Activated CD4-positive, alpha-beta T cell treated with anti-CD3 and anti-CD28 coated beads, Interleukin-2, amount 50 U/mL, for 16 hours (primary cell): ENCODE results near the gene SAT1.
"Not testable (repeated sequence)": the region's sequence is repeated elsewhere in the genome, so short reads cannot be mapped to it uniquely, and the experiment has no call there.

Experiments used
- DNase-seq: peaks from one replicate; pipeline ENCODE4 v3.0.0-alpha.2; 2020

The SAT1 gene

GRCh38 chrX:23782863-23783588, at the start of gene SAT1:
TSS of gene SAT1 (plus strand) at chrX:23783173. CDS start at chrX:23783352, 179 bp downstream.
- DNase-seq: peak; percentile 95

DNA sequence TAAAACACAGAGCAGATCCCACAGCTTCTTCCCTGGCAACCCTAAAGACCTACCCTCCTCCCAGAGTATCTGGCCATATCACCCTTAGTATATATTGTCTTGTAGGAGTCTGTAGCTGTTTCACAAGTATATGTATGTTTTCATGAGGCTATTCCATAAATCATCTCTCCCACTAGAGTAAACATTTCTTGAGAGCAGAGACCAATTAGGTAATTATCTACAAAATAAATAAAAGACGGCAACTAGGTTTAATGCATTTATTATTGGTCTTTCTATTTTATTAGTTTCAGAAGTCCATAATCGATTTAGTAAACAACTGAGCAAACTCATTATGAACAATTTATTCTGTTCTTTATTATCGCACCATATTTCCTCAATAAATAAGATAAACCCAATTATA, 46.9 kb upstream of the SAT1 start:
- DNase-seq: no peak

DNA sequence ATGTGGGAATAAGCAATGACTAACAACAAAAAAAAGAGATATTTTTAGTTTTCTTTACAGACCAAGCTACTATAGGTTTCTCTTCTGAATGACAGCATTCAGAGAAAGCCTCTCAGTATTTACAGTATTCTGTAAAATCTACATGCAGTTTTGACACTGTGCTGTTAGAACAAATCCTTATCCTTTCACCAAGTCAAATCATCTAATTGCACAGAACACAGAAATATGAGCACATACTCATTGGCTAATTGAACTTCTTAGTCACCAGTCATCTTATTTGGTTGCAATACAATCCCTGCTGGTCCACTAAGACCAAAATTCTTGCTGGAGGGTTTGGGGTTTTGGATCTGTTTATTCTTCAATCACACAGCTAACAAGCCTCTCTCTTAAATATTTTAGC, 45.6 kb upstream of the SAT1 start:
- DNase-seq: no peak

- no peak for DNase-seq
Measured at GRCh38 chrX:23742174-23742696, 40.7 kb upstream of the SAT1 start.

- peak; percentile 84 for DNase-seq
Measured at GRCh38 chrX:23742697-23743622, 40.0 kb upstream of the SAT1 start, which contains the start of gene ACOT9. TSS of gene ACOT9 (minus strand) at chrX:23743276. CDS start at chrX:23743144, 132 bp downstream.

DNA sequence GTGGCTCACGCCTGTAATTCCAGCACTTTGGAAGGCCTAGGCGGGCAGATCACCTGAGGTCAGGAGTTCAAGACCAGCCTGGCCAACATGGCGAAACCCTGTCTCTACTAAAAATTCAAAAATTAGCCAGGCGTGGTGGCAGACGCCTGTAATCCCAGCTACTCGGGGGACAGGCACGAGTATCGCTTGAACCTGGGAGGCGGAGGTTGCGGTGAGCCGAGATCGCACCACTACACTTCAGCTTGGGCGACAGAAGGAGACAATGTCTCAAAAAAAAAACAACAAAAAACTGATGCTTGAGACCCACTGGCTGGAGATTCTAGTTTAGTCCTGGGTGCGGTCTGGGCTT, 39.4 kb upstream of the SAT1 start:
- not testable (repeated sequence) for DNase-seq

GRCh38 chrX:23745786-23746185, 37.2 kb upstream of the SAT1 start:
- no peak for DNase-seq

DNA sequence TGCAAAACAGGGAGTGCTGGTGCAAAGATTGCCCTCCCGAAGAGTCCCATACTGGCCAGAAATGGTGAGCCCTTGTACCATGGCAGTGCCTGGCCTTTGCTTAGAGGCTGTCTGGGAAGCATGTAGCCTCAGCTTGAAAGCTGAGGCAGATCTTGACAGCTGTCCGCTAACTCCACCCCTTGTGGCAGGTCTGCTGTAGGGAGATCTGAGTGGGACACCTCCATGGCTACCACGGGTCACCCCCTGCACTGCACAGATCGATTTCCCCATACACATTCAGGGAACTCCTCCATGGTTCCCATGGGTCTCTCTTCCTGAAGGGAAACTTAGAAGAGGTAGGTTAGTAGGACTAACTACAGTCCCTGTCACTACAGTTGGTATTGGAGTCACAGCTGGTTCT, 33.8 kb upstream of the SAT1 start:
- no peak for DNase-seq

DNA sequence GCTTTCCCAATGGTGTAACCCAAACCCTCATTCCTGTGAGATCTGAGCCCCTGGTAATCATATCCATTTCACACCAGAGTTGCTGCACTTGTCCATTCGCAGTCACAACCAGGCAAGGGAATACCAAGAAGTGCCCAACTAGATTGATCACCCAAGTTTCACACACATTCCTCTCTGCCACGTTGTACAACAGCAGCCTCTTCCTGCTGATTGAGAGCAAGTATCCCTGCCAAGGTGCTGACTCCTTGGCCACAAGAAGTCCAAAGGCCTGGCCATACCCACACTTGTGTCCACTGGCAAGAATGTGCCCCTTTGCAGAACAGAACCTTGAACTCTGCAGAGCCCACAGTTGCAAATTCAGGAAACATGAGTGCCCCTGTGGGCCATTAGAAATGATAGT, 33.4 kb upstream of the SAT1 start:
- DNase-seq: no peak

- DNase-seq: no peak
Measured at GRCh38 chrX:23752740-23753415, 30.1 kb upstream of the SAT1 start.

DNA sequence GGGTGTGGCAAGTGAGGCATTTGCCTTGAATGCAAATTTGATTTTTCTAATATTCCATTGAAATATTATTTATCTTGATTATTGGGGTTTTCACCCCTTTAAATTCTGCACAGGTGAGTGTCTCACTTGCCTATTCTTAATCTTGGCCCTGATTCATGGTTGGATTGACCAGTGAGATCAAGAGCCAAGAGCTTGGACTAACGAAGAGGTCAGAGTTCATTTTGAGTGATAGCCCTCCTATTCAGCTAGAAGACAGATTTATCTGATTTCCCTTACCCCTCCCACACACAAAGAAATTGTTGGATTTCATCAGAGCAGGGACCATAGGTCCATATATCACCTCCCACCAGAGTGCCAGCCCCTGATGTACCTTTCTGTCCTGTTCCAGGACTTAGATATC, 28.3 kb upstream of the SAT1 start:
- no peak for DNase-seq

DNA sequence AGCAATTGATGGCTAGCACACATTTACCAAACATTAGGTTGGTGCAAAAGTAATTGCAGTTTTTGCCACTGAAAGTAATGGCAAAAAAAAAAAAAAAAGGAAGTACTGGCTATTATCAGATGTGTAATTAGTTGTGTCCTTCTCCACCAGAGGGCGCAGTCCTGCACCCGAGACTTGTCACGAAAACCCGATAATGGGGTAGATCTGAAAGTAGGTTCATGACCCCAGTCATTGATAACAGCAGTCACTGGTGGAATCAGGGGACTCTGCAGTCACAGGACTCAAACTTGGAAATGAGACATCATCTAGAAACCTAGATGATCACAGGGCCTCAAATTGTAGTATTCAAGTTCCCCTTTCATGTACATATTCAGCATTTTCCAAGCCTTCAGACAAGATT, 26.8 kb upstream of the SAT1 start:
- peak; percentile 66 for DNase-seq

DNA sequence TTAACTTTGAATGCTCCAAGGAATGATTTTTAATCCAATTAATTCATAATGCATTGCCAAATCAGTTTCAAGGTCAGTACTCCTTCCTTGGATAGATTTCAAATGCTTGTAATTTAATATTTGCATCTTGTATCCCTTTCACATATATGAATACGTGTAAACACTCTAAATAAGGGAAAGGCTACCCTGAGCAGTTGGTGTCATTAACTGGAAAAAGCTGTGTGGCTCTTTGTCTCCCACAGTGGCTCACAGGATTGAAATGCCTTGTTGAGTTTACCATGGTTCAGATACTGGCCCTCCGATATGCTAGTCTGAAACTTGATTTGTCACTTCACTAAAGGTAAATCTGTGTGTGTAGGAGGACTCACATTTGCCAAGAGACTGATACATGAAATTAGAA, 23.2 kb upstream of the SAT1 start:
- DNase-seq: no peak

- no peak for DNase-seq
Measured at GRCh38 chrX:23764188-23764984, 18.6 kb upstream of the SAT1 start.

- DNase-seq: no peak
Measured at GRCh38 chrX:23765449-23765848, 17.5 kb upstream of the SAT1 start.

GRCh38 chrX:23765868-23766267, 17.1 kb upstream of the SAT1 start:
- DNase-seq: no peak

- DNase-seq: no peak
Measured at GRCh38 chrX:23766650-23767551, 16.1 kb upstream of the SAT1 start.

DNA sequence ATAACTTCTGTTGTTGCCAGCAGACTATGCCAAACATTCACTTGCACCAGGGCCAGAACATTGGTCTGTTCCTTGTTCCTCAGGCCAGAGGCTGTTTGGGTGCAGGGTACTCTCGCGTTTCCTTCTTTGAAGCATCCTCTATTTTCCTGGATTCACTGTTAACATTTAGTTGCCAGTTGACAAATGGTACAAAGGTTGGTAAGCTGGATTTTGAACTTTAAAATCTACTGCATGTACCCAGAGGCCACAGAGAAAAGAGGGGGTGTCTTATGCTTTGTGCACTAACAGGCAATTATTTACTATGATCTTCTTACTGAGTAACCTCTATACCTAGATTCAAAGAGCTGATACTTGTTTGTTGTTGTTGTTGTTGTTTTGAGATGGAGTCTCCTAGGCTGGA, 12.8 kb upstream of the SAT1 start:
- DNase-seq: no peak

DNA sequence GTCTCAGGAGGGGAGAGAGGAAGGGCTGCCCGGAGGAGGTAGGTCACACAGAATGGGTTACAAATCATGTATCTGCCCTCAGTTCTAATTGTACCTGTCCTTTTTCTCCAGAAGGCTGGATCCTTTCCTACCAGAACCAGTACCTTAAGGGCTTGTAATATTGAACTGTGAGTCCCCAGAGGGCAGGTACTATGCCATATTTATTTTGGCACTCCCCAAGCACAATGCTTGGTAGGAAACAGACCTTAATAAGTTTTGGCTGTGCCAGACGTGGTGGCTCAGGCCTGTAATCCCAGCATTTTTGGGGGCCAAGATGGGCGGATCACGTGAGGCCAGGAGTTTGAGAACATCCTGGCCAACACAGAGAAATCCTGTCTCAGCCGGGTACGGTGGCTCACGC, 11.9 kb upstream of the SAT1 start:
- not testable (repeated sequence) for DNase-seq

DNA sequence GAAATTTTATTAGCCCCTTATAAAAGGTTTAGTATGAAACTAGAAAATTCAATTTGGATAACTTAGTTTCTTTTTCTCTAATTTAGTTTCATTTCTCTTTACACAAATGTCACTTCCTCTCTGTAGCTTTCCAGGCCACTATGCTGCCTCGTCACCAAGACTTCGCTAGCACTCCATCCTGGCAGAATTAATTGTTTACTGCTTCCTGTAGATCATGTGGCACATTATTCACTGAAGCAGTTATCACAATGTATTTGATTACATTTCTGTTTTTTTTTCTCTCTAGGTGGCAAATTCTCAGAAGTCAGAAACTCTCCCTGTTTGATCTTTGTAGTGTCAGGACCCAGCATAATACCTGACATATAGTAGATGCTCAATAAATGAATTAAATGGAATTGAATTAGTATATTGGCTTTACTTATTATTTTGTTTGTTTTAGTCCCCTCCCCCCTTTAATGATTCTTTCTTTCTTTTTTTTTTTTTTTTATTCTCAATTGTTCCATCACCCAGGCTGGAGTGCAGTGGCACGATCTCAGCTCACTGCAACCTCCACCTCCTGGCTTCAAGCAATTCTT, 9.3 kb upstream of the SAT1 start:
- DNase-seq: peak; percentile 47

- DNase-seq: no peak
Measured at GRCh38 chrX:23776363-23776762, 6.6 kb upstream of the SAT1 start.
